ENCODE results near the gene RNF212B. TPM values are rescaled to one million over a fixed set of nuclear protein-coding genes. Genes with fewer than 3 reads are reported as not detected.

Gene RNF212B
- total and polyA plus RNA-seq, 2 of the 13 experiments (the other 11 are each of a cell fraction or from before 2014, with no cell fraction given), result 0.05 TPM; not detected in 1

DNA sequence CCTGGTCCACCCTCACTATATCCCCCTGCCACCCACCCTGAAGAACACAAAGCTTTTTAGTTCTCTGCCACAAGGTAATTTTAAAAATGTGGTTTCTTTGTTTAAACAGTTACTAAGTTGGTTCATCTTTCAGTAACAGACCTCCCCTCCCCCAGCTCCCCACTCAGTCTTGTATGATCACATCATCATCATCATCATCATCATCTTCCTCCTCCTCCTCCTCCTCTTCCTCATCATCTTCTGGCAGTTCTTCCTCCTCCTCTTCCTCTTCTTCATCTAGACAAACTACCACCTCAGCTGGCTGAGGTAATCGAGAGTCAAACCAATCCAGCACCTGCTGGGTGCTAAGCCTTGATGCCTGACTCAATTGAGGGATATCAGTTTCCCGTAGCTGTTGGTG is 37.7 kb downstream of the RNF212B start (continued):
- no peak for TF ChIP-seq BHLHE40 (IDR thresholded peaks at IDR 0.05; ENCODE audit: low read length)
- no peak for TF ChIP-seq KLF16 (CRISPR knock-in tag; IDR thresholded peaks at IDR 0.05)
- TF ChIP-seq RXRA (CRISPR knock-in tag; IDR thresholded peaks at IDR 0.05), result no peak
- TF ChIP-seq, protein P1, sequence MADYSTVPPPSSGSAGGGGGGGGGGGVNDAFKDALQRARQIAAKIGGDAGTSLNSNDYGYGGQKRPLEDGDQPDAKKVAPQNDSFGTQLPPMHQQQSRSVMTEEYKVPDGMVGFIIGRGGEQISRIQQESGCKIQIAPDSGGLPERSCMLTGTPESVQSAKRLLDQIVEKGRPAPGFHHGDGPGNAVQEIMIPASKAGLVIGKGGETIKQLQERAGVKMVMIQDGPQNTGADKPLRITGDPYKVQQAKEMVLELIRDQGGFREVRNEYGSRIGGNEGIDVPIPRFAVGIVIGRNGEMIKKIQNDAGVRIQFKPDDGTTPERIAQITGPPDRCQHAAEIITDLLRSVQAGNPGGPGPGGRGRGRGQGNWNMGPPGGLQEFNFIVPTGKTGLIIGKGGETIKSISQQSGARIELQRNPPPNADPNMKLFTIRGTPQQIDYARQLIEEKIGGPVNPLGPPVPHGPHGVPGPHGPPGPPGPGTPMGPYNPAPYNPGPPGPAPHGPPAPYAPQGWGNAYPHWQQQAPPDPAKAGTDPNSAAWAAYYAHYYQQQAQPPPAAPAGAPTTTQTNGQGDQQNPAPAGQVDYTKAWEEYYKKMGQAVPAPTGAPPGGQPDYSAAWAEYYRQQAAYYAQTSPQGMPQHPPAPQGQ (CRISPR knock-in tag; IDR thresholded peaks at IDR 0.05; ENCODE audit: borderline replicate concordance), result no peak
- 0 out of 2 replicates have a peak, but pooled peaks have one; percentile 25 for TF ChIP-seq POLR2AphosphoS5 (IDR thresholded peaks at IDR 0.05; ENCODE audit: low read depth, low read length)
- TF ChIP-seq YY1 (IDR thresholded peaks at IDR 0.05; ENCODE audit: insufficient read depth, insufficient replicate concordance, low read depth, low read length), result no peak
- TF ChIP-seq RBM22 (optimal IDR thresholded peaks at IDR 0.05; ENCODE audit: low read length), result peak; percentile 68
- TF ChIP-seq RFXANK (CRISPR knock-in tag; IDR thresholded peaks at IDR 0.05), result no peak
- TF ChIP-seq PITX1 (CRISPR knock-in tag; IDR thresholded peaks at IDR 0.05), result no peak
- TF ChIP-seq ZNF713 (CRISPR knock-in tag; IDR thresholded peaks at IDR 0.05), result no peak
- no peak for TF ChIP-seq JDP2 (CRISPR knock-in tag; IDR thresholded peaks at IDR 0.05; ENCODE audit: borderline replicate concordance)
- no peak for TF ChIP-seq SMYD3 (CRISPR knock-in tag; IDR thresholded peaks at IDR 0.05)
- no peak for TF ChIP-seq ZNF792 (CRISPR knock-in tag; IDR thresholded peaks at IDR 0.05)
- no peak for TF ChIP-seq ZFP36L2 (CRISPR knock-in tag; IDR thresholded peaks at IDR 0.05)
- TF ChIP-seq MYC (CRISPR knock-in tag; IDR thresholded peaks at IDR 0.05; ENCODE audit: borderline replicate concordance), result no peak
- no peak for TF ChIP-seq ZNF383 (CRISPR knock-in tag; IDR thresholded peaks at IDR 0.05; ENCODE audit: borderline replicate concordance)
- no peak for TF ChIP-seq BORCS8-MEF2B (CRISPR knock-in tag; IDR thresholded peaks at IDR 0.05)
- no peak for TF ChIP-seq ZFP90 (CRISPR knock-in tag; IDR thresholded peaks at IDR 0.05; ENCODE audit: borderline replicate concordance)
- TF ChIP-seq, protein P2, sequence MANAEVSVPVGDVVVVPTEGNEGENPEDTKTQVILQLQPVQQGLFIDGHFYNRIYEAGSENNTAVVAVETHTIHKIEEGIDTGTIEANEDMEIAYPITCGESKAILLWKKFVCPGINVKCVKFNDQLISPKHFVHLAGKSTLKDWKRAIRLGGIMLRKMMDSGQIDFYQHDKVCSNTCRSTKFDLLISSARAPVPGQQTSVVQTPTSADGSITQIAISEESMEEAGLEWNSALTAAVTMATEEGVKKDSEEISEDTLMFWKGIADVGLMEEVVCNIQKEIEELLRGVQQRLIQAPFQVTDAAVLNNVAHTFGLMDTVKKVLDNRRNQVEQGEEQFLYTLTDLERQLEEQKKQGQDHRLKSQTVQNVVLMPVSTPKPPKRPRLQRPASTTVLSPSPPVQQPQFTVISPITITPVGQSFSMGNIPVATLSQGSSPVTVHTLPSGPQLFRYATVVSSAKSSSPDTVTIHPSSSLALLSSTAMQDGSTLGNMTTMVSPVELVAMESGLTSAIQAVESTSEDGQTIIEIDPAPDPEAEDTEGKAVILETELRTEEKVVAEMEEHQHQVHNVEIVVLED (CRISPR knock-in tag; IDR thresholded peaks at IDR 0.05; ENCODE audit: borderline replicate concordance), result no peak
- TF ChIP-seq ZNF460 (CRISPR knock-in tag; IDR thresholded peaks at IDR 0.05; ENCODE audit: borderline replicate concordance), result no peak
- peak; percentile 43; the same call in 1 of the 2 replicates for TF ChIP-seq NFRKB (IDR thresholded peaks at IDR 0.05)
- TF ChIP-seq POLR2A (IDR thresholded peaks at IDR 0.05; ENCODE audit: insufficient read depth in 1 of 2, low read depth in 2 of 2, low read length in 2 of 2), result 0 out of 4 replicates have a peak, but pooled peaks of 1 of the 2 experiments have one; percentile 17
- TF ChIP-seq CEBPB (IDR thresholded peaks at IDR 0.05; ENCODE audit: borderline replicate concordance, low read depth, low read length), result no peak

All from HepG2 (cell line).